GM12891 (cell line): Measurements from ENCODE around the gene DDA1.

ENCODE experiments used
- POLR2A ChIP-seq: IDR thresholded peaks from 2 replicates; pipeline ENCODE4 v1.6.1; 2011; ENCODE audit warnings: low read depth, low read length, control low read depth
- POLR2AphosphoS5 ChIP-seq: IDR thresholded peaks from 2 replicates; pipeline ENCODE4 v1.6.1; 2011; ENCODE audit warnings: low read depth, low read length, control low read depth
- SPI1 ChIP-seq: IDR thresholded peaks from 2 replicates; pipeline ENCODE4 v1.6.1; 2011; ENCODE audit warnings: low read depth, low read length, control low read depth
- TAF1 ChIP-seq: IDR thresholded peaks from 2 replicates; pipeline ENCODE4 v1.6.1; 2011; ENCODE audit warnings: low read depth, low read length, control low read depth

DNA sequence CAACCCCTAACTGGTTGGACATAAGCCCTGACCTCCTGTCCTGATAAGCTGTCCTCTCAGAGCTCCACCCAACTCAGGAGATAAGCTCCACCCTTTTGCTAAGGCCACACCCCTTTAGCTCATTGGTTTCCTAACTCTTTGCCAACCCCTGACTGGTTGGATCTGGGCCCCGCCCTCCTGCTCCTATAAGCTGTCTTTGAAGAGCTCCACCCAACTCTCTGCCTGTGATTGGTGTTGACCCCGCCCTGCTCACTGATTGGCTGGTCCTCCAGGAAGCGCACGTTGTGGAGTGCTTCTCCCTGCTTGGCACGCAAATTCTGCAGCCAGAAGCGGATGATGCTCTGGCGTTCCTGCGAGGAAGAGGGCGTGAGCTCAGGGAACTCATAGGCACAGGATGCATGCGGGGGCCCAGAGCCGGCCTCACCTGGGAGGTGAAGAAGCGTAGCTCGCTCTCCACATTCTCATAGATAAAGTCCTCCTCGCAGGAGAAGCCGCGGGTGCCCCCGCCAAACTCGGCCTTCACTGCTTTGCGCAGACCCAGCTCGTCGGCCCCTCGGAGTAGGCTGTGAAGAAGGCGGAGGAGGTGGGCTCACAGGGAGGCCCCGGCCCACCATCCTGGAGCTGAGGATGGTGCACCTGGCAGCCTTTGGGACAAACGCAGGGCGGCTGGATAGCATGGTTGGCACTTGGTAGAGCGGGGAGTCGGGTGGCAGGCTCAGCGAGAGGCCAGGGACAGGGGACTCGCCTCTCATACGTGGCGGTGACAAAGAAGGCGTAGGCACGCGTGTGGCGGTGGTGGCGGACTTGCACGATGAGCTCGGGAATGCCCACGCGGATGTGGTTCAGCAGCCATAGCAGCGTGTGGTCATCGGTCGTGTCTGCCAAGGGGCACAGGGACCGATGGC lies 23.6 kb downstream of the DDA1 start:
- no peak for TF ChIP-seq POLR2AphosphoS5
- no peak for TF ChIP-seq POLR2A
- no peak for TF ChIP-seq SPI1
- no peak for TF ChIP-seq TAF1
